ENCODE data around the gene UNKL.

The UNKL gene

DNA sequence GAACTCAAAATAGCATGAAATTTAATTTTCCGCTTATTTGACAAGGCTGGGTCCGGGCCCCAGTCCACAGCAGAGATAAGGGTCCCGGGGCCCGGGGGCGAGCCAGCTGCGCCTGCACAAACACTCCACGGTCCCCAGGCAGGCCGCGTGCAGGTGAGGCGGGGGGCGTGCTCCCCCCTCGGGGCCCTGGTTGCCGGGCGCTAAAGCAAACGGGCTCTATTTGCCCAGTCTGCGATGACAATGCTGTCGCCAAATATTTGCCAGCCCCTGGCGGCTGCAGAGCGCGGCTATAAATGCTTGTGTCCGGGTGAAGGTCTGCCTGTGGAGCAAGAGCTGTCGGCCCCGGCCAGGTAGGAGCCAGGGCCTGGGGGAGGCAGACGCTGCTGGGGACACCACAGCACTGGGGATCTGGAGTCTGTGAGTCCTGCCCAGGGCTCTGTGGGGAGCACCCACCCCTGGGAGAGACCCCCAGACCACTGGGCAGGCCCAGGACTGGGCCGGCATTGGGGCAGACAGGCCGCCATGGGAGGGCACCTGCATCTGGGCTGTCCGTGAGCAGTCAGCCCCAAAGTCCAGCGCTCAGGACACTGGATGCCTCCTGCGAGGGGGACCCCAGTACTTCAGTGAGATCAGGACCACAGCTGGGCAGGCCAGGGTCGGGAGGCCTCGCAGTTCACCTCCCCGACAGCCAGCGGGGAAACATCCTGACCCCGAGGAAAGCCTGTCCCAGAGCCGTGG lies 16.4 kb upstream of the UNKL start, which contains the start of gene PERCC1:
Gene PERCC1 (plus strand): TSS at position 320 of the 738 bp plus-strand sequence. CDS start 1,516 bp downstream, outside the sequence.
- no peak for DNase-seq

DNA sequence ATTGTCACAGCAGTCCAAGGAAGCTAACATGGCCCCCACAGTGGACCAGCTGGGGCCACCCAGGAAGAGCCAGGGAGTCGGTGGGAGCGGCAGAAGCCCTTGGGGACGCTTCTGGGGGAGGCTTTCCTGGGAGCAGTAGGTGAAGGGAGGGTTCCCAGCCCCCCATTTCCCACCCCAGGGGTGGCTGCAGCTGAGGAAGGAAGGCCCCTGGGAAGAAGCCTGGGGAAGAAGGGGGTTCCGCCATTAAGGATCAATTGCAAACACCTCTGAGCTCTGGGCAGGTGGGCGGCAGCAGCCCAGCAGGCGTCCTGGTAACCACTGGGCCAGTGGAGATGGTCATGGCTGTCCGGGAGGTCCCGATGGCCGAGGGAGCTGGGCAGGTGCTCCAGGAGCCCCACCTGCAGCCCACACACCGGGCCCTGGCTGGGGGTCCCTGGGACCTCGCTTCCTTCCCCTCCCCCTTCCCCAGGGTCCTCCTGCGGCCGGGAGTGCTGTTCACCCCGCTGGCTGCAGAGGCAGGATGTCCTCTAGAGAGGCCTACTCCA lies 15.8 kb upstream of the UNKL start:
- no peak for DNase-seq

GRCh38 chr16:1429631-1430030 lies 15.1 kb upstream of the UNKL start:
- no peak for DNase-seq

GRCh38 chr16:1429012-1429411 lies 14.5 kb upstream of the UNKL start:
- no peak for DNase-seq

DNA sequence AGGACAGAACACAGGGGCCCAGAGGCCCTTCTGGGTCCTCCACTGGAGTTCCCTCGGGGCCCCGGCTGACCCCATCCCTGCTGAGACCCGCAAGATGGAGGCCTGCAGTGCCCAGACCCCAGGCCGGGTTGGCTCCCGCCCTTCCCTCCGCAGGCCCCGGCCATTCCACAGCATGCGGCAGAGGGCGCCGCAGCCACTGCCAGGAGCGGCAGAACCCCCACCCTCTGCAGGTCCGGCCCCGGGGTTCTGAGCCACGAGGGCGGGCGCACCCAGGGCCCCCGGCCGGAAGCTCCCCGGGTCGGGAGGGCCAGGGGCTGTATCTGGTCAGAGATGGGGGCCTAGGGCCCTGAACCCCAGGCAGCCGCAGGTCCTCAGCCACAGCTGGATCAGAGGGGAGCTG lies 14.0 kb upstream of the UNKL start:
- DNase-seq: peak; percentile 47

- no peak for DNase-seq
Measured at GRCh38 chr16:1427473-1428461, 13.3 kb upstream of the UNKL start.

- no peak for DNase-seq
Measured at GRCh38 chr16:1426734-1427471, 12.4 kb upstream of the UNKL start.

DNA sequence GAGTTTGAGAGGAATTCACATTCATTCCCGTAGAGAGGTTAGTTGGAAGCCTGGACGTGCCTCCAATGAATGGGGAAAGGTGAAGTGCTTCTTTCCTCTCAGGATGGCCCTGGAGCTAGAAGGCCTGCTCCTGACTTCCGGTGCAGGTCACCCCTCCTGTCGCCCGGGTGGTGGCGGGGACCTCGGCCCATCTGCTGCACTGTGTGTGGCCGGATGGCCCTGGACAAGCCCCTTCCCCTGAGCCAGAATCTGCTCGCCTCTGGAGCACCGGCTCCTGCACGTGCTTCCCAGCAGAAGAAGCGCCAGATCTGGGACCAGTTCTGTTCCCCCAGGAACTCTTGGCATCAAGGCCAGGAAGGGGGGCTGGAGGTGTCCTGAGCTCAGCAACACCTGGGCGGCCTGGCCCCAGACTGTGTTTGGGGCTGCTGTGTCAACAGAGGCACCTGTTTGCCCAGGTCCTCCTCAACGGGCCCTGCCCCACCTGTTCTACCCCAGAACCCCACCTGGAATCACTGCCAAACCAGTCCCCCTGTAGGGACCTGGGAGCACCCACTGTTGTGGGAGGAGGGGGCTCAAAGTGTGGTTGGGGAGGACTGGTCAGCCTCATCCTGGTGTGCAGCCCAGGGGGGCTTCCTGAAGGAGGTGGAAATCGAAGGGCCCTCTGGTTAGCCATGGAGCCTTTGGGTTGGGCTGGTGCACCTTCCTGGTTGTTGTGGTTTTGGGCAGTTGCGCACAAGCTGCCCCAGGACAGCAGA lies 11.3 kb upstream of the UNKL start:
- no peak for DNase-seq

DNA sequence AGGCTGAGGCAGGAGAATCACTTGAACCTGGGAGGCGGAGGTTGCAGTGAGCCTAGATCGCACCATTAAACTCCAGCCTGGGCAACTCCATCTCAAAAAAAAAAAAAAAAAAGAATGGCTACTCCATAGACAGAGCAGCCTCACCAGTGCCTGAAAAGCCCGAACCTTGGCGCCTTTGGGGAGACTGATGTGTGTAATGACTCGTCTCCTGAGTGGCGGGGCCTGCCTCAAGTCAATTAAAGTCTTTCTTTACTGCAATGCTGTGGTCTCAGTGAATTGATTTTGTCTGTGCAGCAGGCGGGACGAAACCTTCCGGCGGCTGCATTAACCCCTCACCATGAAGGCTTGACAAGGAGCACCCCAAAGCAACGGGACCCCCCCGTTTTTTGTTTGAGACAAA lies 9.5 kb upstream of the UNKL start:
- DNase-seq: no peak

DNA sequence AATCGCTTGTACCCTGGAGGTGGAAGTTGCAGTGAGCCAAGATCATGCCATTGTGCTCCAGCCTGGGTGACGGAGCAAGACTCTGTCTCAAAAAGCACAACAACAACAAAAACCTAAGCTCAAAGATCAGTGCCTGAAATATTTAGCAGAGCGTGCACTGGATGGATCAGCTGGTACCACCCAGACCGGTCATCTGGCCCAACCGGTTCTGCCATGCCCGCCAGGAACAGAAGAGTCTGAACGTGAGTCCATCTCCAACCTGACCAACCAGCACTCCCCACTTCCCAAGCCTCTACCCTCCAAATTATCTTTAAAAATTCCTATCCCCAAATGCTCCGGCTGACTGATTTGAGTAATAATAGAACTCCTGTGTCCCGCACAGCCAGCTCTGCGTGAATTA lies 7.6 kb upstream of the UNKL start:
- DNase-seq: no peak

- DNase-seq: no peak
Measured at GRCh38 chr16:1420111-1420539, 5.6 kb upstream of the UNKL start.

DNA sequence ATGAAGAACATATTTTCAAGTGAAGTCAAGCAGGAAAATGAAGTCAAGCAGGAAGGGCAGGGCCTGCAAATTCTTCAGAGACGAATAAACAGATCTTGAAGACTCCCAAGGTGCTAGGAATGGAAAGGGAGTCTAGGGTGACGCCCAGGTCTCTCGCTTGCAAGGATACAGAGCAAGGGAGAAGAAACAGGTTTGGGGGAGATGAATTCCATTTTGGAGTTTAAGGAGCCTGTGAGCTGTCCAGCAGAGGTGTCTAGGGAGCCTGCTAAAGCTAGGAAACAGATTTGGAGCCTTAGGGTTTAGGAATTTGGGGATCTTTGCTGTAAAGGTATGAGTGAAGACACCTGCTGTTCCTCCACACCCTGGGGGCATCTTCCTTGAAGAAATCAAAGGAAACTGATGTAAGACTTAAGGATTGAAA lies 2.0 kb upstream of the UNKL start:
- DNase-seq: no peak

DNA sequence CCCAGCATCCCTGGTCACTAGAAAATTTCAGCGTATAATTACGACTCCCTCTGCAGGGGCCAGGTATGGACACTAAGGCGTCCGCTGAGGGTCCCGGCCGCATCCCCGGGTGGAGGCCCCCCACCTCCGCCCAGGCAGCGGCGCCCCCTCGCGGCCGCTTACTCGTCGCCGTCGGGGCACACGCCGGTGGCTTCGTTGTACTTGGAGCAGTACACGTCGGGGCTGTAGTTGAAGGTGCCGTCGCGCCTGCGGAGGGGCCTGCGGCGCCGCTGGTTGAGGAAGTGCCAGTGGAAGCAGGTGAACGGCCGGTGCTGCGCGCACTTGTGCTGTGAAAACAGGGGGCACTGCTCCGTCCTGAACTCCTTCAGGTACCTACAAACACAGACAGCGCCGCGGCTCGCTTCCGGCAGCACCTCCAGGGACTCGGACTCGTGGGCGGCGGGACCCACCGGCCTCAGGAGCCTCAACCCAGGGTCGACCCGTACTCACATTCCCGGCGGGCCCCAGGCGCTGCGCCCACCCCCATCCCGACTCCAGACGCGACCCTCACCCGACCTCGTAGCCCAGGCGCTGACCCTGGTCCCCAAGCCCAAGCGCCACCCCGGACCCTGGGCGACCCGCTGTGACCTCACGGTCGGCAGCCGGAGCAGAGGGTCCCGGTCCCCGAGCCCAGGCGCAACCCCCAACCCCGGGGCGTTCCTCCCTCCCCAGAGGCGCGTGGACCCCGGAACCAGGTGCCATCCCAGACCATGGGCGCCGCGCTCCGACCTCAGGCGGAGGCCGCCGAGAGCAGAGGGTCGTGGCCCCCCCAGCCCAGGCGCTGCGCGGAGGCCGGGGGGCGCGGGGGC lies 596 bp downstream of the UNKL start:
- DNase-seq: peak; percentile 67 to 71

- DNase-seq: no peak
Measured at GRCh38 chr16:1412847-1413246, 1.7 kb downstream of the UNKL start.

- DNase-seq: peak; percentile 94 to 97
Measured at GRCh38 chr16:1408171-1408837, 6.2 kb downstream of the UNKL start.

DNA sequence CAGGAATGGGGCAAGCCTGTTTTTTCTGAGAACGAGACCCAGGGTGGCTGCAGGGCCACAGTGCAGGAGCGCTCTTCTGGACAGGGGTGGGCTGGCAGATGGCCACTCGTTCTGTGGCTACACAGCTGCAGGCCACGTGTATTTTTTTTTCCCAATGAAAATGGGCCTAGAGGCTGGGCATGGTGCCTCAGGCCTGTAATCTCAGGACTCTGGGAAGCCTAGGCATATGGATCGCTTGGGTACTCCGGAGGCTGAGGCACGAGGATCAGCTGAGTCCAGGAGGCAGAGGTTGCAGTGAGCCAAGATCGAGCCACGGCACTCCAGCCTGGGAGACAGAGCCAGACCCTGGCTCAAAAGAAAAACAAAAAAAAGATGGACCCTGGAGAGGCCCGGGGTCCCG lies 6.8 kb downstream of the UNKL start:
- no peak for DNase-seq

DNA sequence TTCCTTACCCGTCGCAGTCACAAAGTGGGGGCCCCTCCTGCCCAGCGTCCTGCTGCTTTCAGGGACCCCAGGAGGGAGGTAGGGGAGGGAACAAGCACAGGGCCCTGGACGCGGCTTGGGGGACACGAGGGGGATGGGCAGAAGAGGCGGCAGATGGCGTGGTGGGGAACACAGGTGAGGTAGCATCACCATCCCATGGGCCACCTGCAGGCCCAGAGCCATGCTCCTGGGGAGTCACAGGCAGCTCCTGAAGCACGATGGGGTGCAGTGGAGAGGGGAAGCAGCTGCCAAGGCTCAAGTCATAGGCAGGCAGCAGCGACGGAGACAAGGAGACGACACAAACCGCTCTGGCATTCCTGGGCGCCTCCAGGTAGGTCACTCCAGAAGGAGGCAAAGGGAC lies 10.8 kb downstream of the UNKL start:
- DNase-seq: no peak

- no peak for DNase-seq
Measured at GRCh38 chr16:1403036-1403435, 11.5 kb downstream of the UNKL start.

DNA sequence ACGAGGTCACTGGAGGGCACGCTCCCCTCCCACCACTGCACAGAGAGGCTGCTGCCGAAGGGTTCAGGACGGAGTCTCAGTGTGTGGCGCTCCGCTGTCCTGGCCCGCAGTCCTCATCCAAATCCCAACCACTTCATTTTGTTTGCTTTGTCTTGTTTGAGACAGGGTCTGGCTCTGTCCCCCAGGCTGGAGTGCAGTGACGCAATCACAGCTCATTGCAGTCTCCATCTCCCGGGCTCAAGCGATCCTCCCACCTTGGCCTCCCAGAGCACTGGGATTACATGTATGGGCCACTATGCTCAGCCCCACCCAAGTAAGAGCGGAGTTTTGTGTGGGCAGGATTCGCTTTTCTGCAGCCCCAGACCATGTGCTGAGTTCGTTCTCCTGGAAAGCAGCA lies 12.7 kb downstream of the UNKL start:
- DNase-seq: no peak

DNA sequence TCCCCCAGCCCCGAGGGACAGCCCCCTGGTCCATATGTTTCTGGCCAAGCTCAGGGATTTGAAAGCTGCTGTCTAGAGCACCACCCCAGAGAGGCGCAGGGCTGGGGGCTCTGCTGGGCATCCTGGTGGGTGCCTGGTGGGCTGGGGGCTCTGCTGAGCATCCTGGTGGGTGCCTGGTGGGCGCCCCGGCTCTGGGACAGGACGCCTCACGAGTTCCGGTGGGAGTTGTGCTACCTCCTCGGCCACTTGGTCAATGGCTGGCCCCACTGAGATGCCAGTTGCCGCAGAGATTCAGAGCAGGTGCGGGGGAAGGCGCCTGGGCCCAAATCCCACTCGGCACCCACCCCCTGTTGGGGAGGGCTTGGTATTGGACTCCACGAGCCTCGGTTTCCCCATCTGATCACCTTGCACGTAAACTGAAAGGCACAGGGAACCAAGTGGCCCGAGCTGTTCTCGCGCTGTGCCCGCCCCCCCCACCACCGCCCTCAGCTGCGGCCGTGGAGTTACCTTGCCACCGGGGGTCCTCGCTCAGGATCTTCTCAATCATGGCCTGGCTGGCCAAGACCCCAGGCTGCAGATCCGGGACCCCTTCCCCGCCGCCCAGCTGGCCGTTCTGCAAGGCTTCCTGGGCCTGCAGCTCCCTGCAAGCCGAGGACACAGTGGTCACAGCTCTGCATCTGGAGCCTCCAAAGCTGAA lies 13.3 kb downstream of the UNKL start:
- DNase-seq: no peak
